ENCODE data around the gene TBC1D14. TPM values are rescaled to one million over a fixed set of nuclear protein-coding genes. Genes with fewer than 3 reads are reported as not detected.

TBC1D14 gene
- total RNA-seq, 4 donors from 2014 or later = 36.0 to 56.2 (median 41.4) TPM

DNA sequence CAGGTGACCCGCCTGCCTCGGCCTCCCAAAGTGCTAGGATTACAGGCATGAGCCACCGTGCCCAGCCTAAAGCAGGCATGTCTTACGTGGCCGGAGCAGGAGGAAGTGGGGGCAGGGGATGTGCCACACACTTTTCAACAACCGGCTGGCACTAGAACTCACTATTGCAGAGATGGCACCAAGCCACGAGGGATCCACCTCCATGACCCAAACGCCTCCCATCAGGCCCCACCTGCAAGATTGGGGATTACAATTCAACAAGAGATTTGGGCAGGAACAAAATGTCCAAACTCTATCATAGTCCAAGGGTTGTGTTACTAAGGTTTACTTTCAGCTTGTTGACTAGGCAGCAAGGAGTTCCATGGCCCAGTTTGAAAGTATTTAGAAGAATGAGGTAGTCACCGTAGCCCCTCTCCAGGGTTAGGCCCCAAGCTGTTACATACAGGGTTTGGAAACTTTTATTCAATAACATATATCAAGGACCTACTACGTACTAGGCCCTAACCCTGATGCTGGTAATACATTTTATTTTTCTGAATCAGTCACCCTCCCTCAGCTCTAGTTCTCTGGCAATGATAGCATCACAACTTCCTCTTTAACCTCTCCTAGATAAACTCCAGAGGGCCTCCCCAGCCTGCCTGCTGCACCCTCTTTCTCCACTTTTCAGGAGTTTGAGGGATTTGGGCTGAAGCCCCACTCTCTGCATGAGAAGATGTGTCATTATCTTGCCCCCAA lies 18.0 kb upstream of the TBC1D14 start:
- in situ Hi-C loops (cut with MboI; ENCODE audit: low sequenced_read_pairs in 4 of 4) (no loop called here), intact Hi-C loops (cut with DNase I; ENCODE audit: low total_unique reads) (no loop called here)
- Histone ChIP-seq H3K36me3 (no peaks in the 10 kb centered on the region), H3K9me3 (no peaks in the 10 kb centered on the region), H3K4me1 (peaks cover 17 to 29% of the 10 kb centered on the region in 2 donors), H3K4me3 (peak overlapping the region in 1 of 4 donors; percentile 8), H3K27me3 (no peaks in the 10 kb centered on the region), H3K27ac (peak overlapping the region; percentile 55 to 76 (median 66))
- ATAC-seq (peak in 1 of 2 donors; percentile 30), DNase-seq (no peak)
- no peak for TF ChIP-seq POLR2A (IDR thresholded peaks at IDR 0.05)
- TF ChIP-seq, protein P1, sequence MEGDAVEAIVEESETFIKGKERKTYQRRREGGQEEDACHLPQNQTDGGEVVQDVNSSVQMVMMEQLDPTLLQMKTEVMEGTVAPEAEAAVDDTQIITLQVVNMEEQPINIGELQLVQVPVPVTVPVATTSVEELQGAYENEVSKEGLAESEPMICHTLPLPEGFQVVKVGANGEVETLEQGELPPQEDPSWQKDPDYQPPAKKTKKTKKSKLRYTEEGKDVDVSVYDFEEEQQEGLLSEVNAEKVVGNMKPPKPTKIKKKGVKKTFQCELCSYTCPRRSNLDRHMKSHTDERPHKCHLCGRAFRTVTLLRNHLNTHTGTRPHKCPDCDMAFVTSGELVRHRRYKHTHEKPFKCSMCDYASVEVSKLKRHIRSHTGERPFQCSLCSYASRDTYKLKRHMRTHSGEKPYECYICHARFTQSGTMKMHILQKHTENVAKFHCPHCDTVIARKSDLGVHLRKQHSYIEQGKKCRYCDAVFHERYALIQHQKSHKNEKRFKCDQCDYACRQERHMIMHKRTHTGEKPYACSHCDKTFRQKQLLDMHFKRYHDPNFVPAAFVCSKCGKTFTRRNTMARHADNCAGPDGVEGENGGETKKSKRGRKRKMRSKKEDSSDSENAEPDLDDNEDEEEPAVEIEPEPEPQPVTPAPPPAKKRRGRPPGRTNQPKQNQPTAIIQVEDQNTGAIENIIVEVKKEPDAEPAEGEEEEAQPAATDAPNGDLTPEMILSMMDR (IDR thresholded peaks at IDR 0.05 in 4 of 5, conservative IDR thresholded peaks at IDR 0.05 in 1 of 5) = no peak

DNA sequence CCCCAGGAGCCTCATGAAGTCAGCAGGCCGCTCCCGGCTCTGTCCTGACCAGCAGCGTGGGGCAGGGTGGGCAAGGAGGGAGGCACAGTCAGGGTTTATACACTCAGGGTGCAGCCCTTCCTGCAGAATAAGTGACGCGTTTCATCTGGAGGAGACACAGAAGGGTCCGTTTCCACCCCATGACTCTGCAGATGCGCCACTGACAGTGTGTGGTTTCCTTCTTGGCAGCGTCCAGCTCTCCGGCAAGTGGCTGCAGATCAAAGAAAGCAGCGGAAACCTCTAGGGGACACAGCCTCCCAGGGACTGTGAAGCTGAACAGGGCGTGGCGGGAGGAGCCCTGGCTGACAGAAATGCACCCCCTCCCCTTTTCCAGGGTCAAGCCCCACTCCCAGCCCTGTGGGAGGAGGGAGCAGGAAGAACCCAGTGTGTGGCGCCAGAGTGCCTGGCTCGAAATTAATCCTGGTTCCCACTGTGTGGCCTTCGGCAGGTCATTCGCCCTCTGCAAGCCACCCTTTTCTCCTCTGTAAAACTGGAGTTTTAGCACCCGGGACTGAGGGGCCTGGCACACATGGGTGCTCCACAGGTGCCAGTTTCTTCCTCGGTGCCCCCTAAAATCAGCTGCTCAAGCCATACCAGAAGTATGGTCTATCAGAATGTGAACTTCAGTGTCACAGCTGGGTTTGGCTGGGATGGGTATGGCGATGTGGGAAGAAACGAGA lies 17.3 kb upstream of the TBC1D14 start:
- H3K4me1 ChIP-seq = peaks cover 12 to 23% of the 10 kb centered on the region in 2 donors
- H3K27me3 ChIP-seq = no peaks in the 10 kb centered on the region
- DNase-seq (peak; percentile 64 to 79), ATAC-seq (peak; percentile 75 to 77)
- peak overlapping the region; percentile 55 to 76 (median 66) for H3K27ac ChIP-seq
- TF ChIP-seq POLR2A (IDR thresholded peaks at IDR 0.05) = peak in 1 of 2 donors; percentile 15
- TF ChIP-seq, protein P1 (IDR thresholded peaks at IDR 0.05 in 4 of 5, conservative IDR thresholded peaks at IDR 0.05 in 1 of 5) = peak in 1 of 5 experiments; percentile 21
- in situ Hi-C loops (cut with MboI; ENCODE audit: low sequenced_read_pairs in 4 of 4) = no loop called here
- no peaks in the 10 kb centered on the region for H3K9me3 ChIP-seq
- peak overlapping the region in 2 of 4 donors; percentile 3 to 8 for H3K4me3 ChIP-seq
- intact Hi-C loops (cut with DNase I; ENCODE audit: low total_unique reads) = no loop called here
- H3K36me3 ChIP-seq = no peaks in the 10 kb centered on the region

DNA sequence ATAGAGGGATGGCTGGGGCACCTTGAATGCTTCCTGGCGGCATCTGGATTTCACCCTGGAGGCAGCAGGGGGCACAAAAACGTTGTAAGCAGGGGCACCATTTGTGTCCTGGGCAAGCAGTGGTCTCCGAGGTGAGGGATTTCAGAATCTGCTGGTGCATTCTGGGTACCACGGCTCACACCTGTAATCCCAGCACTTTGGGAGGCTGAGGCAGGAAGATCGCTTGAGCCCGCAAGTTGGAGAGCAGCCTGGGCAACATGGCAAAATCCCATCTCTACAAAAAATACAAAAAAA lies 16.8 kb upstream of the TBC1D14 start:
- Histone ChIP-seq H3K36me3 (no peaks in the 10 kb centered on the region), H3K4me1 (peaks cover 12 to 23% of the 10 kb centered on the region in 2 donors), H3K9me3 (no peaks in the 10 kb centered on the region), H3K27me3 (no peaks in the 10 kb centered on the region), H3K4me3 (no peak overlapping the region), H3K27ac (peak overlapping the region; percentile 55 to 76 (median 66))
- TF ChIP-seq POLR2A (IDR thresholded peaks at IDR 0.05) = no peak
- TF ChIP-seq, protein P1 (IDR thresholded peaks at IDR 0.05 in 4 of 5, conservative IDR thresholded peaks at IDR 0.05 in 1 of 5) = no peak
- in situ Hi-C loops (cut with MboI; ENCODE audit: low sequenced_read_pairs in 4 of 4) = no loop called here
- intact Hi-C loops (cut with DNase I; ENCODE audit: low total_unique reads) = no loop called here
- DNase-seq (no peak), ATAC-seq (peak in 1 of 2 donors; percentile 0)

DNA sequence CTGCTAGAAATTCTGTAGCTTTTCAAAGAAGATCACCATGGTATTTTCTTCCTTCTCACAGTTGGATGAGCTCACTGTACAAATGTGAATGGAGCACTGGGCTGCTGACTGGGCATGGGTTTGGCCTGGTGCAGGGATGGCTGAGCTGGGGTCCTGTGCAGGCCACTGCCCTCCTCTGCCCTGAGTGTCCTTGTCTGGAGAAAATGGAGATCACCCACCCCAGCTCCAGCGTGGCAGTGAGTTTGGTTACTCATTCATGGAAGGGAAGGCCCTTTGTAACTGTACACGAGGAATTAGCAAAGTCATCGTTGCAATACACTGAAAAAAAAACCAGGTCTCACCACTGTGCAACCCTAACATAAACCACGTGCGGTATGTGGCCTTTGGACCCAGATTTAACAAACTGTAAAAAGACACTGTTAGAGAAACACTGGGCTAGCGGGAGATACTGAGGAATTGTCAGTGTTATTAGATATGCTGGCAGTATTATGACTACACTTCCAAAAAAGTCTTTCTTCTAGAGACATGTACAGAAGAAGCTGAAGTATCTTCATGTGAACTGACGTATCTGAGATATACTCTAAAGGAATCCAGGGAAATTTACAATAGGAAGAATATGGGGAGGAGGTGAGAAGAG lies 16.1 kb upstream of the TBC1D14 start:
- Histone ChIP-seq H3K36me3 (no peaks in the 10 kb centered on the region), H3K4me1 (peaks cover 12 to 23% of the 10 kb centered on the region in 2 donors), H3K27ac (peak overlapping the region; percentile 4 to 76 (median 36)), H3K4me3 (no peak overlapping the region), H3K27me3 (no peaks in the 10 kb centered on the region), H3K9me3 (no peaks in the 10 kb centered on the region)
- no peak for DNase-seq
- TF ChIP-seq, protein P1 (IDR thresholded peaks at IDR 0.05 in 4 of 5, conservative IDR thresholded peaks at IDR 0.05 in 1 of 5) = no peak
- no peak for TF ChIP-seq POLR2A (IDR thresholded peaks at IDR 0.05)
- peak; percentile 37 to 51 for ATAC-seq
- in situ Hi-C loops (cut with MboI; ENCODE audit: low sequenced_read_pairs in 4 of 4) = no loop called here
- intact Hi-C loops (cut with DNase I; ENCODE audit: low total_unique reads) = no loop called here

All from gastrocnemius medialis (tissue), 4 donors.